HG02798 (cell line): Measurements from ENCODE around the gene ZNF512B.

ENCODE experiments used
- ATAC-seq: cut with Tn5 transposase; IDR thresholded peaks from one replicate; pipeline ENCODE4 v1.9.1; 2021; ENCODE audit warnings: mild to moderate bottlenecking; ENCODE audit not compliant: unreplicated experiment, poor library complexity

Gene ZNF512B

DNA sequence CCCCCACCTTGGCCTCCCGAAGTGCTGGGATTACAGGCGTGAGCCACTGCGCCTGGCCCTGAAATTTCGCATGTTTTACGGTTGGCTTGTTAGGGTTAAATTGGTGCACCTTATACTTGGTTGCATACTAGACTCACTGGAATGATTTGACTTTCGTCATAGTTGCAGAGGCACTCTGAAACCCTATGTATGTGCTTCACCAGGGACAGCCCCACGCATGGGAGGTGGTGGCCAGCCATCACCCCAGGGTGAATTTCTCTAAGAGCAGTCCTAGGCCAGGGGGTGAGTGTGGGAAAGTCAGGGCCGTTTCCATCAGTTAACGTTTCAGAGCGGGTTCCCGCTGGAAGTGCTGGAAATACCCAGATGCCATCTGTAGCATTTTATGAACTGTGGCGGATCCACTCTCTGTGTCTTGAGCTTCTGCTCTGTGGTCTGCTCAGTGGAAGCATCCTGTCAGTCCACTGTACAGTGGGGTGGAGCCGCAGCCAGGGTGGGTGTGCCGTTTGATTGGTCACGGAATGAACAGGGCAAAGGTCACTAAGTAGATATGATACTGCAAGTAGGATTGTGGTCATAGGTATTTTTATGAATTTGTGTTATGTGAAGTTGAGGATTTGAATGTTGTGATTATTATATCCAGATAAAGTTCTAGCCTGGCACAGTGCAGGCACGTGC, 61.6 kb downstream of the ZNF512B start:
- ATAC-seq: no peak
